Adrenal gland (tissue), 12 donors: Measurements from ENCODE around the gene TOPAZ1. TPM values are rescaled to one million over a fixed set of nuclear protein-coding genes. Genes with fewer than 3 reads are reported as not detected.

Source experiments
- DNase-seq, 7 donors: peaks; one replicate each; pipeline ENCODE4 v3.0.0-alpha.2; 2019 to 2020
- H3K27ac ChIP-seq, 5 donors: fragments of 200-600 bp; sonication (generic) in 4 of 5; 1 replicate in 3 of 5; 2 replicates in 2 of 5; pipeline versions ENCODE4 v1.5.1 to v1.8.0; 2016 to 2020; ENCODE audit warnings: mild to moderate bottlenecking in 1 of 5
- H3K27me3 ChIP-seq: fragments of 200-600 bp; 2 replicates; pipeline ENCODE4 v1.8.0; 2021
- H3K36me3 ChIP-seq, 2 donors: fragments of 200-600 bp; replicated peaks in 1 of 2; 1 replicate in 1 of 2; 2 replicates in 1 of 2; pipeline versions ENCODE4 v1.5.1 to v1.8.0; 2018 to 2022
- H3K4me1 ChIP-seq, 2 donors: fragments of 200-600 bp; replicated peaks in 1 of 2; 1 replicate in 1 of 2; 2 replicates in 1 of 2; pipeline versions ENCODE4 v1.5.1 to v1.8.0; 2018 to 2021
- H3K4me3 ChIP-seq, 4 donors: fragments of 200-600 bp; sonication (generic) in 3 of 4; one replicate each; pipeline ENCODE4 v1.5.1; 2016 to 2018
- H3K9me3 ChIP-seq, 3 donors: fragments of 200-600 bp; sonication (generic) in 1 of 3; replicated peaks in 1 of 3; 1 replicate in 2 of 3; 2 replicates in 1 of 3; pipeline versions ENCODE4 v1.5.1 to v1.8.0; 2016 to 2021
- POLR2A ChIP-seq, 2 donors: fragments of 450-650 bp; IDR thresholded peaks; one replicate each; pipeline ENCODE4 v1.6.1; 2017; ENCODE audit warnings: antibody characterized with exemption in 2 of 2, mild to moderate bottlenecking in 2 of 2, moderate library complexity in 1 of 2
- WGBS, 4 donors: extraction: QIAGEN DNeasy Blood & Tissue Kit in 2 of 4; methylation state at CpG; one replicate each; pipeline versions ENCODE4 v1.1.5 to v1.1.7; 2013 to 2017; 5-methylcytosine and 5-hydroxymethylcytosine counted together
- intact Hi-C, 2 donors: fragments of 100-400 bp; cut with DNase I; formaldehyde crosslinking; loops; one replicate each; pipeline versions ENCODE4 v1.14.1 to v1.15.0; 2022 to 2023
- polyA plus RNA-seq, 3 donors: library from polyadenylated mRNA; stranded (reverse); fragments of 200-250 nt in 2 of 3; fragments of 350-450 nt in 1 of 3; fragmentation: Illumina TruSeq in 1 of 3; extraction: RNeasy Lipid Tissue Mini Kit (QIAGEN cat#74804) in 1 of 3; gene quantifications; one replicate each; pipeline ENCODE4 v1.2.3, GENCODE V29; 2013 to 2014
- total RNA-seq, 9 donors: library from RNA; depleted of rRNA in 4 of 9; stranded (reverse); fragments of >200 nt in 4 of 9; fragments of 120-200 nt in 1 of 9; fragmentation: NEBNext Ultra II Directional in 1 of 9; extraction: Animal tissue kit (Norgen Biotek cat#: 25700) in 1 of 9; gene quantifications; one replicate each; pipeline versions ENCODE4 v1.1.0 to v1.2.4, GENCODE V29; 2013 to 2023
- TF ChIP-seq, protein P1 (sequence below), 6 experiments: fragments of 450-650 bp in 4 of 6; fragments of 200-600 bp in 2 of 6; sonication (generic) in 1 of 6; IDR thresholded peaks; 1 replicate in 5 of 6; 2 replicates in 1 of 6; pipeline versions ENCODE4 v1.5.1 to v1.8.0; 2016 to 2021; ENCODE audit warnings: antibody characterized with exemption in 6 of 6, mild to moderate bottlenecking in 2 of 6, moderate library complexity in 1 of 6
- donor health status: healthy with polysubstance abuse.
- donor health status: Bipolar disorder and iron deficiency.
- donor health status: DM: yes; HTN: yes; CAD: no.
- donor health status: DM: no; HTN: no; CAD: no.
- donor health status: DM: no; HTN: no; CAD: no.
- donor health status: DM: yes; HTN: yes; CAD: no.

TOPAZ1 gene
- total and polyA plus RNA-seq, 12 donors = not detected

GRCh38 chr3:44301746-44302145, 60.1 kb downstream of the TOPAZ1 start:
- Histone ChIP-seq H3K27ac (no peak overlapping the region), H3K4me3 (no peak overlapping the region), H3K27me3 (no peaks in the 10 kb centered on the region), H3K9me3 (no peaks in the 10 kb centered on the region), H3K36me3 (no peaks in the 10 kb centered on the region), H3K4me1 (no peaks in the 10 kb centered on the region)
- intact Hi-C loops = no loop called here
- TF ChIP-seq, protein P1, sequence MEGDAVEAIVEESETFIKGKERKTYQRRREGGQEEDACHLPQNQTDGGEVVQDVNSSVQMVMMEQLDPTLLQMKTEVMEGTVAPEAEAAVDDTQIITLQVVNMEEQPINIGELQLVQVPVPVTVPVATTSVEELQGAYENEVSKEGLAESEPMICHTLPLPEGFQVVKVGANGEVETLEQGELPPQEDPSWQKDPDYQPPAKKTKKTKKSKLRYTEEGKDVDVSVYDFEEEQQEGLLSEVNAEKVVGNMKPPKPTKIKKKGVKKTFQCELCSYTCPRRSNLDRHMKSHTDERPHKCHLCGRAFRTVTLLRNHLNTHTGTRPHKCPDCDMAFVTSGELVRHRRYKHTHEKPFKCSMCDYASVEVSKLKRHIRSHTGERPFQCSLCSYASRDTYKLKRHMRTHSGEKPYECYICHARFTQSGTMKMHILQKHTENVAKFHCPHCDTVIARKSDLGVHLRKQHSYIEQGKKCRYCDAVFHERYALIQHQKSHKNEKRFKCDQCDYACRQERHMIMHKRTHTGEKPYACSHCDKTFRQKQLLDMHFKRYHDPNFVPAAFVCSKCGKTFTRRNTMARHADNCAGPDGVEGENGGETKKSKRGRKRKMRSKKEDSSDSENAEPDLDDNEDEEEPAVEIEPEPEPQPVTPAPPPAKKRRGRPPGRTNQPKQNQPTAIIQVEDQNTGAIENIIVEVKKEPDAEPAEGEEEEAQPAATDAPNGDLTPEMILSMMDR (IDR thresholded peaks at IDR 0.05) = no peak
- no peak for TF ChIP-seq POLR2A (IDR thresholded peaks at IDR 0.05)
- whole genome bisulfite sequencing, 4 donors = 52 to 80% (median 61%) methylated on average over 3 of the region's 3 CpGs
- DNase-seq = no peak

DNA sequence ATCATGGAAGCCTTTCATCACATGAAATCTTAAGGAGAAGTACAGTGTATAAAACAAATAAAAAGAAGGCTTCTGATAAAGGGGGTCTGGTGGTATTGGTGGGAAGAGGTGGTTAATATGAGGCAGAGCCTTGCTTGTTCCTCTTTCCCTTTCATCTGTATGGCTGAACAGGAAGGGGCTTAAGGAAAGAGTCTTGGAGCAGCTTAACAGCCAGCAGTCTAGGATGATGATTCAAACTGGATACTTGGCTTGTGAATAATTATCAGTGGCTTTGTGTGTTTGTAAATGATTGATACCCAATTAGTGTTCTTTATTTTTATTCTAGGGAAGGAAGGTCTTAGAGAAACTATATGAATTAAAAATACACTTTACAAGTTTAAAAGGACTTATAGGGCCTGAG, 67.8 kb downstream of the TOPAZ1 start:
- no peak for DNase-seq

GRCh38 chr3:44318891-44319311, 77.2 kb downstream of the TOPAZ1 start:
- TF ChIP-seq POLR2A (IDR thresholded peaks at IDR 0.05) = no peak
- TF ChIP-seq, protein P1 (IDR thresholded peaks at IDR 0.05) = no peak
- Histone ChIP-seq H3K4me1 (no peaks in the 10 kb centered on the region), H3K9me3 (no peaks in the 10 kb centered on the region), H3K27me3 (no peaks in the 10 kb centered on the region), H3K27ac (no peak overlapping the region), H3K36me3 (no peaks in the 10 kb centered on the region), H3K4me3 (no peak overlapping the region)
- DNase-seq = no peak
- intact Hi-C loops = no loop called here
- WGBS, 4 donors = 54 to 58% (median 55%) methylated on average over 8 of the region's 8 CpGs

More for the DNA sequence above, 67.8 kb downstream of the TOPAZ1 start:
- TF ChIP-seq, protein P1 (IDR thresholded peaks at IDR 0.05) = no peak
- TF ChIP-seq POLR2A (IDR thresholded peaks at IDR 0.05) = no peak
- no peaks in the 10 kb centered on the region for H3K36me3 ChIP-seq
- no peak overlapping the region for H3K27ac ChIP-seq
- H3K4me1 ChIP-seq = no peaks in the 10 kb centered on the region
- intact Hi-C loops = no loop called here
- no peak overlapping the region for H3K4me3 ChIP-seq
- H3K9me3 ChIP-seq = no peaks in the 10 kb centered on the region
- H3K27me3 ChIP-seq = no peaks in the 10 kb centered on the region

GRCh38 chr3:44321335-44321734, 79.6 kb downstream of the TOPAZ1 start:
- intact Hi-C loops = loop anchor here in 1 of 2 donors (10.0 kb wide), 2 partner anchors 153 to 193 kb away; partner anchors contain the start of gene ZNF445
- TF ChIP-seq, protein P1 (IDR thresholded peaks at IDR 0.05) = no peak
- no peak for TF ChIP-seq POLR2A (IDR thresholded peaks at IDR 0.05)

More at GRCh38 chr3:44321335-44321734, 79.6 kb downstream of the TOPAZ1 start:
- no peaks in the 10 kb centered on the region for H3K9me3 ChIP-seq
- no peak overlapping the region for H3K4me3 ChIP-seq
- H3K36me3 ChIP-seq = no peaks in the 10 kb centered on the region
- no peaks in the 10 kb centered on the region for H3K4me1 ChIP-seq
- H3K27me3 ChIP-seq = no peaks in the 10 kb centered on the region
- no peak overlapping the region for H3K27ac ChIP-seq
- no peak for DNase-seq
- WGBS, 4 donors = 45 to 60% (median 51%) methylated on average over 3 of the region's 3 CpGs
